ENCODE results near the gene TMEM163. TPM values are rescaled to one million over a fixed set of nuclear protein-coding genes. Genes with fewer than 3 reads are reported as not detected.
A peak's percentile ranks its signal among the peaks of the same experiment; 100 is the strongest.

The TMEM163 gene
- total RNA-seq, 6 experiments from 2014 or later: 0.06 to 0.20 (median 0.07) TPM; not detected in 3

DNA sequence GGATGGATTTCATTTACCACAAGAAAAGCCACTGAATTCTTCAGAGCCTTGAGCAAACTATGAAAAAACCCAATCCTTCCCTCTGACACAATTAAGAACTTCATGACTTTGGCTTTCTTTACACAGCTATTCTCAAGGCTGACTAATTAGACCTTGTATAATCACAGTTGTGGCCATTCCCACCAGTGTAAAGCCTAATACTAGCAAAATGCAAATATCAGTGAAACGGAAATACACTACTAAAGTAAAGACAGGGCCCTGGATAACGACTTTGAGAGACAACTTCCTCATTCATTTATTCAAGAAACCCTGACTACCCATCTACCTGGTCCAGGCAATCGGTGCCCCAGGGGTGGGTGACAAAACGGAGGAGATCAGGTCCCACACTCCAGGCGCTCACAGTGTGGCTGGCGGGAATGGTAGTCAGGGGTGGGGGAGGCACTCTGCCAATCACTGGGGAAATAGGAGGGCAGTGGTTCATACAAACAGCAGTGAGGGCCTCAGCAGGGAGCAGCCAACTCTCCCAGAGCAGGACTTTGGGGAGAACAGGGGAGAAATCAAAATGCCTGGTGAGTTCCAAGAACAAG lies 28.1 kb downstream of the TMEM163 start:
- no peak for DNase-seq
- intact Hi-C loops (cut with DNase I): no loop called here

DNA sequence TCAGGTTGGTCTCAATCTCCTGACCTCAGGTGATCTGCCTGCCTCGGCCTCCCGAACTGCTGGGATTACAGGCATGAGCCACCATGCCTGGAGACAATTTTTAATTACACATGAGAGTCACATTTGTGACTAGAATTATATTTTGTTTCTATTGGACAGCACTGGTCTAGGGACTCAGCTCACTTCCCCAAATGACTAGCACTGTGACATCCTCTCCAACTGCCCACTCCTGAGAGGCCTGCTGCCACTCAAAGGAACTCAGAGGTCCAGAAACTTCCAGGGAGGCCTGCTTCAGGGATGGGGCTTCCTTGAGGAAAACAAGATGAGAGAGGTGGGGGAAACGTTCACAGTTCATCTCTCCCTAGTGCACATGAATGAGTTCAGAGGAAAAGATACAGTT lies 29.5 kb downstream of the TMEM163 start:
- H3K27ac ChIP-seq: no peak overlapping the region
- intact Hi-C loops (cut with DNase I): no loop called here
- 67% methylated on average over 3 of the region's 3 CpGs for whole genome bisulfite sequencing (ENCODE audit: insufficient coverage, low coverage, low lambda C conversion rate, missing lambda C conversion rate)
- H3K4me1 ChIP-seq: no peaks in the 10 kb centered on the region
- ATAC-seq (no peak), DNase-seq (no peak)
- no peaks in the 10 kb centered on the region for H3K27me3 ChIP-seq
- H3K4me3 ChIP-seq: no peak overlapping the region
- H3K9me3 ChIP-seq: no peaks in the 10 kb centered on the region
- TF ChIP-seq POLR2A (IDR thresholded peaks at IDR 0.05): no peak
- no peak for TF ChIP-seq CTCF (IDR thresholded peaks at IDR 0.05)
- H3K36me3 ChIP-seq: no peaks in the 10 kb centered on the region

More for the DNA sequence above, 28.1 kb downstream of the TMEM163 start:
- no peaks in the 10 kb centered on the region for H3K36me3 ChIP-seq
- H3K27me3 ChIP-seq: no peaks in the 10 kb centered on the region
- ATAC-seq: no peak
- 75% methylated on average over 6 of the region's 6 CpGs for WGBS (ENCODE audit: insufficient coverage, low coverage, low lambda C conversion rate, missing lambda C conversion rate)
- no peak overlapping the region for H3K4me3 ChIP-seq
- no peaks in the 10 kb centered on the region for H3K4me1 ChIP-seq
- no peaks in the 10 kb centered on the region for H3K9me3 ChIP-seq
- H3K27ac ChIP-seq: no peak overlapping the region
- TF ChIP-seq POLR2A (IDR thresholded peaks at IDR 0.05) (no peak), CTCF (IDR thresholded peaks at IDR 0.05) (no peak)

DNA sequence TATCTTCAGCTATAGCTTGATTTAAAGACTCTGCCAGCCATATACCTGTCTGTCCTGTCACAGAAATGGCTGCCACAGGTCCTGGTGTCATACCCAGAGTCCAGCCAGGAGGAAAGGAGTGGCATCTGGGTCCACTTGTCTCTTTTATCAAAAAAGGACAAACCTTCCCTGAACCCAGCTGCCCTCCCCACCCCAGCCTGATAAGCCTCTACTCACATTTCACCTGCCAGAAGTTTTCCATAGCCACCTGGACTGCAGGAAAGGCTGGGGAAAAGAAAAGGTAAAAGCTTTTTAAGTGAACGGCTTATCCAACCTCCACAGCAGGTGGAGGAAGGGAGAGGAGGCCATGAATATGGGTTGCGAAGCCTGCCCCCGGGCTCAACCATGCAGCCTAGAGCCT lies 32.8 kb downstream of the TMEM163 start:
- H3K4me1 ChIP-seq: no peaks in the 10 kb centered on the region
- no peak overlapping the region for H3K4me3 ChIP-seq
- WGBS (ENCODE audit: insufficient coverage, low coverage, low lambda C conversion rate, missing lambda C conversion rate): 62% methylated on average over 3 of the region's 3 CpGs
- no peak overlapping the region for H3K27ac ChIP-seq
- ATAC-seq: no peak
- no peaks in the 10 kb centered on the region for H3K36me3 ChIP-seq
- intact Hi-C loops (cut with DNase I): no loop called here
- no peaks in the 10 kb centered on the region for H3K9me3 ChIP-seq
- H3K27me3 ChIP-seq: no peaks in the 10 kb centered on the region
- DNase-seq: no peak
- TF ChIP-seq POLR2A (IDR thresholded peaks at IDR 0.05): no peak
- TF ChIP-seq CTCF (IDR thresholded peaks at IDR 0.05): no peak

DNA sequence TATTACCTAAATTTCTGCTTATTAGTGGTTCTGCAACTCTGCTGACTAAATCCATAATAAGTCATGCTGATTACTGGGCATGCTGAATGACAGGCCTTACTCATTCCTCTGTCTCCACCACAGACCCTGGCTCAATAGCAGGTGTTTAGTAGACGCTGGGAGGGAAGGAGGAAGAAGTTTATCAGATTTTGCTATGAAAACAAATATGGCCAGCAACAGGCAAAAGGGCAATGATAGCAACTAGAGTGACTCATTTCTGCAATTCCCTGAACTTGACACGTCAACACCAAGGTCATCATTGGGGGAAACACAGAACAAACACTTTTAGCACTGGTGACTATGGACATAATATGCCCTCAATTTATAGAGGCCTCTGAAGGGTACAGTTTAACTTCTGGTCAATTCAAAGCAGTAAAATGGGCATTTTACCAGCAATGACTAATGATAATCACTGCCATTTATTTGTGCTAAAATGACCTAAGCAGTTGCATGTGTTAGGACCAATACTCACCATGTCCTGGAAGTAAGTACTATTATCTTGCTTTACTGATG lies 35.2 kb downstream of the TMEM163 start:
- H3K9me3 ChIP-seq: no peaks in the 10 kb centered on the region
- no peaks in the 10 kb centered on the region for H3K4me1 ChIP-seq
- DNase-seq (no peak), ATAC-seq (peak in 2 of 4 donors; percentile 41 to 90)
- H3K27me3 ChIP-seq: no peaks in the 10 kb centered on the region
- H3K36me3 ChIP-seq: no peaks in the 10 kb centered on the region
- WGBS (ENCODE audit: insufficient coverage, low coverage, low lambda C conversion rate, missing lambda C conversion rate): 28% methylated on average over 2 of the region's 2 CpGs
- H3K4me3 ChIP-seq: no peak overlapping the region
- intact Hi-C loops (cut with DNase I): no loop called here
- TF ChIP-seq CTCF (IDR thresholded peaks at IDR 0.05) (no peak), POLR2A (IDR thresholded peaks at IDR 0.05) (no peak)
- H3K27ac ChIP-seq: no peak overlapping the region
